ENCODE results near the gene DDX27. TPM values are rescaled to one million over a fixed set of nuclear protein-coding genes. Genes with fewer than 3 reads are reported as not detected.
A peak's percentile ranks its signal among the peaks of the same experiment; 100 is the strongest.

The DDX27 gene
- total and polyA plus RNA-seq, 2 of the 13 experiments (the other 11 are each of a cell fraction or from before 2014, with no cell fraction given): 42.6 to 72.8 TPM

DNA sequence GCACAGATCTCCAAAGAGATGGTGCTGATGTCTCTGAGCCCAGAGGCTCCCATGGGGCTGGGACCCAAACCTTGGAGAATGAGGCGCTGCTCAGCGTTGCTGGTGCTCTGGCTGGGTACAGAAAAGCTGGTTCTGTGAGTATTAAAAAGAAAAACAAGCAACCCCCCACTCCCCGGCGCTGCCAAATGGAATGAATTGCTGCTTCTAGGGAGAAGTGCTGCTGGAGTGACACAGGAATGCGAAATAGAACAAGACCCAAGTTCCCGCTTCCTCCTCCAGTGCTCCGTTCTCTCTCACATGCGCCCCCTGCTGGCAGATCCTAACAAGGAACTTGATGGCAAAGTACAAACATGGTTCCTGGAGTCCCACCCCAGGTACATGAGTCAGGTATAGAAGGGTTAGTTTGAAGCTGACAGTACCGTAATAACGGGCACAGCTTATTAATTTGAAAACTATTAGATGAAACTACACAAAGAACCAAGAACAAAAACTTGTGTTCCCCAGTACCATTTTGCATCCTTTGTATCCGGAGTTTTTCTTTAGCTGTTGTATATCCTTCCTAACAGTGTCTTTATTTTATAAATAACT lies 2.1 kb upstream of the DDX27 start (continued):
- TF ChIP-seq, protein P1, sequence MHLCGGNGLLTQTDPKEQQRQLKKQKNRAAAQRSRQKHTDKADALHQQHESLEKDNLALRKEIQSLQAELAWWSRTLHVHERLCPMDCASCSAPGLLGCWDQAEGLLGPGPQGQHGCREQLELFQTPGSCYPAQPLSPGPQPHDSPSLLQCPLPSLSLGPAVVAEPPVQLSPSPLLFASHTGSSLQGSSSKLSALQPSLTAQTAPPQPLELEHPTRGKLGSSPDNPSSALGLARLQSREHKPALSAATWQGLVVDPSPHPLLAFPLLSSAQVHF (CRISPR knock-in tag; IDR thresholded peaks at IDR 0.05): no peak
- TF ChIP-seq ZFP90 (CRISPR knock-in tag; IDR thresholded peaks at IDR 0.05; ENCODE audit: borderline replicate concordance) (0 out of 2 replicates have a peak, but pooled peaks have one; percentile 38), NBN (conservative IDR thresholded peaks at IDR 0.05) (no peak), ZNF589 (CRISPR knock-in tag; conservative IDR thresholded peaks at IDR 0.05) (no peak), ZNF597 (CRISPR knock-in tag; IDR thresholded peaks at IDR 0.05) (no peak), TAF15 (IDR thresholded peaks at IDR 0.05; ENCODE audit: low read depth, low read length, poor library complexity, severe bottlenecking) (no peak), RARG (CRISPR knock-in tag; IDR thresholded peaks at IDR 0.05; ENCODE audit: low read depth) (no peak), NR2F2 (IDR thresholded peaks at IDR 0.05; ENCODE audit: borderline replicate concordance, low read depth) (no peak), PRDM4 (CRISPR knock-in tag; IDR thresholded peaks at IDR 0.05; ENCODE audit: borderline replicate concordance) (no peak), RBAK (CRISPR knock-in tag; IDR thresholded peaks at IDR 0.05) (no peak), ZNF24 (IDR thresholded peaks at IDR 0.05) (peak; percentile 65; the same call in 1 of the 2 replicates), ZNF512 (CRISPR knock-in tag; IDR thresholded peaks at IDR 0.05) (no peak), ZNF724P (CRISPR knock-in tag; IDR thresholded peaks at IDR 0.05; ENCODE audit: borderline replicate concordance) (0 out of 2 replicates have a peak, but pooled peaks have one; percentile 45), TRIM24 (CRISPR knock-in tag; IDR thresholded peaks at IDR 0.05) (no peak)
- TF ChIP-seq, protein P2, sequence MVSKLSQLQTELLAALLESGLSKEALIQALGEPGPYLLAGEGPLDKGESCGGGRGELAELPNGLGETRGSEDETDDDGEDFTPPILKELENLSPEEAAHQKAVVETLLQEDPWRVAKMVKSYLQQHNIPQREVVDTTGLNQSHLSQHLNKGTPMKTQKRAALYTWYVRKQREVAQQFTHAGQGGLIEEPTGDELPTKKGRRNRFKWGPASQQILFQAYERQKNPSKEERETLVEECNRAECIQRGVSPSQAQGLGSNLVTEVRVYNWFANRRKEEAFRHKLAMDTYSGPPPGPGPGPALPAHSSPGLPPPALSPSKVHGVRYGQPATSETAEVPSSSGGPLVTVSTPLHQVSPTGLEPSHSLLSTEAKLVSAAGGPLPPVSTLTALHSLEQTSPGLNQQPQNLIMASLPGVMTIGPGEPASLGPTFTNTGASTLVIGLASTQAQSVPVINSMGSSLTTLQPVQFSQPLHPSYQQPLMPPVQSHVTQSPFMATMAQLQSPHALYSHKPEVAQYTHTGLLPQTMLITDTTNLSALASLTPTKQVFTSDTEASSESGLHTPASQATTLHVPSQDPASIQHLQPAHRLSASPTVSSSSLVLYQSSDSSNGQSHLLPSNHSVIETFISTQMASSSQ (IDR thresholded peaks at IDR 0.05; ENCODE audit: low read depth): no peak
- TF ChIP-seq, protein P2 (CRISPR knock-in tag; IDR thresholded peaks at IDR 0.05; ENCODE audit: borderline replicate concordance): no peak
- TF ChIP-seq, protein P3, sequence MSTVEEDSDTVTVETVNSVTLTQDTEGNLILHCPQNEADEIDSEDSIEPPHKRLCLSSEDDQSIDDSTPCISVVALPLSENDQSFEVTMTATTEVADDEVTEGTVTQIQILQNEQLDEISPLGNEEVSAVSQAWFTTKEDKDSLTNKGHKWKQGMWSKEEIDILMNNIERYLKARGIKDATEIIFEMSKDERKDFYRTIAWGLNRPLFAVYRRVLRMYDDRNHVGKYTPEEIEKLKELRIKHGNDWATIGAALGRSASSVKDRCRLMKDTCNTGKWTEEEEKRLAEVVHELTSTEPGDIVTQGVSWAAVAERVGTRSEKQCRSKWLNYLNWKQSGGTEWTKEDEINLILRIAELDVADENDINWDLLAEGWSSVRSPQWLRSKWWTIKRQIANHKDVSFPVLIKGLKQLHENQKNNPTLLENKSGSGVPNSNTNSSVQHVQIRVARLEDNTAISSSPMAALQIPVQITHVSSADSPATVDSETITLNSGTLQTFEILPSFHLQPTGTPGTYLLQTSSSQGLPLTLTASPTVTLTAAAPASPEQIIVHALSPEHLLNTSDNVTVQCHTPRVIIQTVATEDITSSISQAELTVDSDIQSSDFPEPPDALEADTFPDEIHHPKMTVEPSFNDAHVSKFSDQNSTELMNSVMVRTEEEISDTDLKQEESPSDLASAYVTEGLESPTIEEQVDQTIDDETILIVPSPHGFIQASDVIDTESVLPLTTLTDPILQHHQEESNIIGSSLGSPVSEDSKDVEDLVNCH (CRISPR knock-in tag; IDR thresholded peaks at IDR 0.05): no peak
